ENCODE data around the gene RCSD1. TPM values are rescaled to one million over a fixed set of nuclear protein-coding genes. Genes with fewer than 3 reads are reported as not detected.

The RCSD1 gene
- total RNA-seq, 2 experiments from 2014 or later: 42.3 to 44.6 TPM

- peaks cover 71% of the 10 kb centered on the region for H3K36me3 Mint-ChIP-seq (ENCODE audit: low read depth)
- ATAC-seq (ENCODE audit: poor library complexity): no peak
- TF ChIP-seq CTCF (IDR thresholded peaks at IDR 0.05): no peak
- peaks cover 86% of the 10 kb centered on the region for H3K4me1 ChIP-seq (ENCODE audit: insufficient read depth, low read length)
- ChIA-PET POLR2A (interaction anchor here (1.0 to 4.0 kb wide), 2 partner anchors 11 to 22 kb away, joined by 3 to 16 read pairs; no protein-coding TSS in a partner anchor), CTCF (interaction anchor here (0.7 to 1.5 kb wide), 3 partner anchors 11 to 48 kb away, joined by 3 read pairs; no protein-coding TSS in a partner anchor)
- intact Hi-C loops (cut with DNase I, micrococcal nuclease): no loop called here
- peak overlapping the region; percentile 81 for H3K27ac Mint-ChIP-seq
- peak overlapping the region in 1 of 2 donors; percentile 29 for H3K27ac ChIP-seq (ENCODE audit: low read depth in 1 of 2, low read length in 2 of 2)
- peaks cover 95% of the 10 kb centered on the region for H3K4me1 Mint-ChIP-seq (ENCODE audit: low read depth)
- no peak for DNase-seq
- H3K36me3 ChIP-seq (ENCODE audit: insufficient read depth, low read length): peaks cover 41% of the 10 kb centered on the region
- no peaks in the 10 kb centered on the region for H3K9me3 ChIP-seq (ENCODE audit: control insufficient read depth in 1 of 2, insufficient read depth in 1 of 2, low read length in 2 of 2)
- H3K4me3 Mint-ChIP-seq: peak overlapping the region; percentile 37
- H3K9me3 Mint-ChIP-seq: no peaks in the 10 kb centered on the region
- H3K27me3 ChIP-seq (ENCODE audit: control insufficient read depth in 1 of 2, insufficient read depth in 2 of 2, low read length in 2 of 2): no peaks in the 10 kb centered on the region
- H3K27me3 Mint-ChIP-seq: no peaks in the 10 kb centered on the region
- H3K4me3 ChIP-seq (ENCODE audit: low read length): no peak overlapping the region
Observed at GRCh38 chr1:167648252-167648849, 18.3 kb downstream of the RCSD1 start.

GRCh38 chr1:167648978-167649744 is 19.1 kb downstream of the RCSD1 start:
- peaks cover 95% of the 10 kb centered on the region for H3K4me1 Mint-ChIP-seq (ENCODE audit: low read depth)
- no peak for TF ChIP-seq CTCF (IDR thresholded peaks at IDR 0.05)
- no peak overlapping the region for H3K4me3 ChIP-seq (ENCODE audit: low read length)
- no peaks in the 10 kb centered on the region for H3K9me3 Mint-ChIP-seq
- H3K9me3 ChIP-seq (ENCODE audit: control insufficient read depth in 1 of 2, insufficient read depth in 1 of 2, low read length in 2 of 2): no peaks in the 10 kb centered on the region
- peak overlapping the region in 1 of 2 donors; percentile 19 for H3K27ac ChIP-seq (ENCODE audit: low read depth in 1 of 2, low read length in 2 of 2)
- ATAC-seq (ENCODE audit: poor library complexity) (no peak), DNase-seq (no peak)
- peaks cover 71% of the 10 kb centered on the region for H3K36me3 Mint-ChIP-seq (ENCODE audit: low read depth)
- no peaks in the 10 kb centered on the region for H3K27me3 Mint-ChIP-seq
- peaks cover 41% of the 10 kb centered on the region for H3K36me3 ChIP-seq (ENCODE audit: insufficient read depth, low read length)
- ChIA-PET POLR2A (interaction anchor here (1.0 to 4.0 kb wide), 5 partner anchors 10 to 49 kb away, joined by 3 to 16 read pairs (median 3); no protein-coding TSS in a partner anchor), CTCF (interaction anchor here (0.7 to 1.5 kb wide), 4 partner anchors 12 to 66 kb away, joined by 3 to 5 read pairs (median 3); no protein-coding TSS in a partner anchor)
- H3K4me1 ChIP-seq (ENCODE audit: insufficient read depth, low read length): peaks cover 86% of the 10 kb centered on the region
- no peaks in the 10 kb centered on the region for H3K27me3 ChIP-seq (ENCODE audit: control insufficient read depth in 1 of 2, insufficient read depth in 2 of 2, low read length in 2 of 2)
- intact Hi-C loops (cut with DNase I, micrococcal nuclease): no loop called here
- peak overlapping the region; percentile 72 for H3K4me3 Mint-ChIP-seq
- H3K27ac Mint-ChIP-seq: peak overlapping the region; percentile 81

- no peaks in the 10 kb centered on the region for H3K27me3 Mint-ChIP-seq
- ChIA-PET CTCF (interaction anchor here (0.6 to 1.5 kb wide), 4 partner anchors 14 to 65 kb away, joined by 3 to 5 read pairs (median 3); no protein-coding TSS in a partner anchor), POLR2A (interaction anchor here (1.0 to 4.0 kb wide), 7 partner anchors 9 to 65 kb away, joined by 3 to 16 read pairs (median 4); no protein-coding TSS in a partner anchor)
- no peak for TF ChIP-seq CTCF (IDR thresholded peaks at IDR 0.05)
- peak overlapping the region; percentile 28 to 57 for H3K27ac ChIP-seq (ENCODE audit: low read depth in 1 of 2, low read length in 2 of 2)
- peaks cover 71% of the 10 kb centered on the region for H3K36me3 Mint-ChIP-seq (ENCODE audit: low read depth)
- no peaks in the 10 kb centered on the region for H3K27me3 ChIP-seq (ENCODE audit: control insufficient read depth in 1 of 2, insufficient read depth in 2 of 2, low read length in 2 of 2)
- peak overlapping the region; percentile 81 for H3K4me3 Mint-ChIP-seq
- ATAC-seq (ENCODE audit: poor library complexity): no peak
- H3K9me3 ChIP-seq (ENCODE audit: control insufficient read depth in 1 of 2, insufficient read depth in 1 of 2, low read length in 2 of 2): no peaks in the 10 kb centered on the region
- intact Hi-C loops (cut with DNase I, micrococcal nuclease): loop anchor here in 1 of 2 experiments (1.0 kb wide), 1 partner anchor 11 kb away; no protein-coding TSS in a partner anchor
- peaks cover 95% of the 10 kb centered on the region for H3K4me1 Mint-ChIP-seq (ENCODE audit: low read depth)
- no peak overlapping the region for H3K4me3 ChIP-seq (ENCODE audit: low read length)
- DNase-seq: peak in 2 of 14 experiments; percentile 20 to 30
- peak overlapping the region; percentile 81 for H3K27ac Mint-ChIP-seq
- H3K36me3 ChIP-seq (ENCODE audit: insufficient read depth, low read length): peaks cover 44% of the 10 kb centered on the region
- no peaks in the 10 kb centered on the region for H3K9me3 Mint-ChIP-seq
- H3K4me1 ChIP-seq (ENCODE audit: insufficient read depth, low read length): peaks cover 88% of the 10 kb centered on the region
Observed at GRCh38 chr1:167650269-167651160, 20.5 kb downstream of the RCSD1 start.

All from CD4-positive, alpha-beta T cell (primary cell).